GM12801 (cell line): ENCODE results near the gene EQTN.

Experiments
- CTCF ChIP-seq: IDR thresholded peaks from one replicate; pipeline ENCODE4 v1.5.1; 2011; ENCODE audit warnings: control low read depth; ENCODE audit not compliant: insufficient read length; ENCODE audit errors: extremely low read depth

The EQTN gene

GRCh38 chr9:27337833-27338526 lies 41.0 kb upstream of the EQTN start:
- no peak for TF ChIP-seq CTCF

- no peak for TF ChIP-seq CTCF
These were observed 40.3 kb upstream of the EQTN start for GRCh38 chr9:27337236-27337635.

DNA sequence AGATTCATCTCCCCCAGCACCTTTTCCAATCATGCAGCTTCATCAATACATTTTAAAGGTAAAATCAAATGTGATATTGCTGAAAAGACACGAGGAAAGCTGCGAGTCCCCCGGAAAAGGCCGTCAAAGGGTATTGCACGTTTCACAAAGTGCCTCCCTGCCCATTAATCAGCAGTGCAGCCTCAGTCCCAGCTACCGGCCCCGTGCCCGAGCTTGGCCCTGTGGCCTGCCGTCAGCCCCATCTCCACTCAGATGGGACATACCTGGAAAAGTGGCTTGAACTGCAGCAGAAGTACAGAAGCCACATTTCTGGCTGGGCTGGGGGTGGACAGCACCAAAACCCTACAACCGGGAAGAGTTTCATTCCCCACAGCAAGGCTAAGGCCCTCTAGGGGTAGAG lies 39.9 kb upstream of the EQTN start:
- no peak for TF ChIP-seq CTCF

- no peak for TF ChIP-seq CTCF
These were observed 39.2 kb upstream of the EQTN start for GRCh38 chr9:27336126-27336525.

- no peak for TF ChIP-seq CTCF
These were observed 38.1 kb upstream of the EQTN start for GRCh38 chr9:27335075-27335474.

- no peak for TF ChIP-seq CTCF
These were observed 36.5 kb upstream of the EQTN start for GRCh38 chr9:27333241-27334052.

DNA sequence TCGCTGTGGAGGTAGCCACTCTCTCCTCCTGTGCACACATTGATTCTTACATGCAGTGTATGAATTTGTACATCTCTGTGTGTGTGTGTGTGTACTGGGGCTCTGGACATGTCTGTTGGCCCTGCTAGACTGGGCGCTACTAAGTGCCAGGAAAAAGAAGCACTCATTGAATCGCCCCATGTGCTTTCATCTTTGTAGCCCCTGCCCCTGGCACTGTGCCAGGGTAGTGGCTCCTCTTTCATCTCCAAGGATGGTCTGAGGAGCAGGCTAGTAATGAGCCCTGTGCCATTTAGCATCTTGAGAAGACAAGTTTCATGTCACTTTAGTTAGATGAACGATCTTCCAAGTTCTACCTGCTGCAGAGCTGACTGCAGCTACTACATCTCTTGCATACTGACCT lies 34.4 kb upstream of the EQTN start:
- TF ChIP-seq CTCF: no peak
